RCC 7860 (cell line): ENCODE measurements around the gene RAG2.
A peak's percentile ranks its signal among the peaks of the same experiment; 100 is the strongest.

ENCODE experiments used
- DNase-seq: peaks from one replicate; pipeline ENCODE4 v3.0.0-alpha.2; 2015; ENCODE audit warnings: low spot score
- FAIRE-seq: peaks from 2 replicates; lab custom pipeline; 2012; peaks lifted over from hg19 to GRCh38; lab: Jason Lieb, UNC

The RAG2 gene

GRCh38 chr11:36598051-36598450, at the start of gene RAG2:
Gene RAG2 (minus strand): TSS chr11:36598236. CDS start chr11:36594168, 4,068 bp downstream.
- DNase-seq (no peak), FAIRE-seq (no peak)

- DNase-seq (no peak), FAIRE-seq (no peak)
These were observed 40.5 kb upstream of the RAG2 start for GRCh38 chr11:36638556-36638955.

GRCh38 chr11:36635066-36635862, 37.2 kb upstream of the RAG2 start:
- FAIRE-seq = no peak
- no peak for DNase-seq

GRCh38 chr11:36631774-36632173, 33.7 kb upstream of the RAG2 start:
- DNase-seq (no peak), FAIRE-seq (no peak)

- DNase-seq (no peak), FAIRE-seq (no peak)
These were observed 30.8 kb upstream of the RAG2 start for GRCh38 chr11:36628765-36629244.

GRCh38 chr11:36628141-36628540, 30.1 kb upstream of the RAG2 start:
- DNase-seq (no peak), FAIRE-seq (no peak)

GRCh38 chr11:36627471-36627870, 29.4 kb upstream of the RAG2 start:
- FAIRE-seq (no peak), DNase-seq (no peak)

GRCh38 chr11:36627006-36627405, 29.0 kb upstream of the RAG2 start:
- DNase-seq (no peak), FAIRE-seq (no peak)

- FAIRE-seq (no peak), DNase-seq (no peak)
These were observed 25.5 kb upstream of the RAG2 start for GRCh38 chr11:36623494-36623893.

- FAIRE-seq (no peak), DNase-seq (peak; percentile 11)
These were observed 24.5 kb upstream of the RAG2 start for GRCh38 chr11:36622431-36623136.

- no peak for DNase-seq
- FAIRE-seq = no peak
These were observed 22.2 kb upstream of the RAG2 start for GRCh38 chr11:36620246-36620645.

- DNase-seq (no peak), FAIRE-seq (no peak)
These were observed 21.5 kb upstream of the RAG2 start for GRCh38 chr11:36619502-36619901.

GRCh38 chr11:36618363-36619047, 20.5 kb upstream of the RAG2 start:
- FAIRE-seq (no peak), DNase-seq (no peak)

GRCh38 chr11:36617543-36618362, 19.7 kb upstream of the RAG2 start:
- FAIRE-seq (no peak), DNase-seq (no peak)

- no peak for FAIRE-seq
- no peak for DNase-seq
These were observed 17.8 kb upstream of the RAG2 start for GRCh38 chr11:36615826-36616225.

- FAIRE-seq (no peak), DNase-seq (no peak)
These were observed 11.3 kb upstream of the RAG2 start for GRCh38 chr11:36609383-36609782.

- DNase-seq (no peak), FAIRE-seq (no peak)
These were observed 10.6 kb upstream of the RAG2 start for GRCh38 chr11:36608491-36609199.

GRCh38 chr11:36605221-36606216, 7.5 kb upstream of the RAG2 start:
- DNase-seq (no peak), FAIRE-seq (no peak)

- no peak for FAIRE-seq
These were observed 4.1 kb upstream of the RAG2 start for GRCh38 chr11:36602135-36602534.

More at GRCh38 chr11:36602135-36602534, 4.1 kb upstream of the RAG2 start:
- DNase-seq = no peak
